A549 treated with GW870086 at 1 μM for 4 hours (cell line): Measurements from ENCODE around the gene ADAMTS17. TPM values are rescaled to one million over a fixed set of nuclear protein-coding genes. Genes with fewer than 3 reads are reported as not detected.

ENCODE experiments used
- total RNA-seq: library from RNA; stranded (reverse); fragments of 200-300 nt; extraction: Qiagen RNA extraction; gene quantifications from 5 replicates; pipeline ENCODE4 v1.2.3, GENCODE V29; 2022; ENCODE audit warnings: low read depth

The ADAMTS17 gene
- 0.10 to 0.20 TPM (median 0.14 TPM) in 4 of 5 replicates, not detected in the other for total RNA-seq

DNA sequence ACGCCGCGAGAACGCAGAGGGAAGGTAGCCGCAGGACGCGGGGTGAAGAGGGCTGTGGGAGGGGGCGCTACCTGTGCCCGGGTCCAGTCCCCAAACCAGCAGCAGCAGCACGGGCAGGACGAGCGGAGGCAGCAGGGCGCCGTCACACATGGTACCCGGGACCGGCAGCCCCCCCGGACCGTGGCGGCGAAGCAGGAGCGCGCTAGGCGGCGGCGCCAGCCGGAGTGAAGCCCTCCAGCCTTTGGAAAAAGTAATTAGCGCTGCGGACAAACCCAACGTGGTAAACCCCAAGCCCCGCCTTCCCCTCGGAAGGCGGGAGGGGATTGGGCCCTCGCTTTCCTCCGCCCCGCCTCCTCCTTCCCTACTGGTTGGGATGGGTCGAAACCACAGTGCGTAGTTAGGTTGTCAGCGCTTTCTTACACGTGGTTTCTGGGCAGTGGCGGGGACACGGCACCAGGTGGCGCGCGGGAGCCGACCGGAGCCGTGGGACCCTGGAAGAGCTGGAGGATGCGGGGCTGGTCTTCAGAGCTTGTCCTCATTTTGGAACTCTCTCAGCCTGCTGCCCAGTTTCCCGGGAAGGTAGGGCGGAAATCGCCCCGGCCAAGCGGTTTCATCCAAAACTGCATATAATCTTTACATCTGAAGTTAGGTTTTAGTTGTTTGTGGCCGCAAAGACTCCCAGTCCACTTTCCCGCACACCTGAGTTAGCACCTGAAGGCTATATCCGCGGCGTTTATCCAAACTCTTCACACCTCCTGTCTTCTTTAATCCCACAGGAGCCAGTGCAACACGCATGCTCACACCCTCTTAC lies at the start of gene ADAMTS17:
Gene ADAMTS17 (minus strand): TSS at position 226 of the 811 bp plus-strand sequence. CDS start 76 bp downstream, at position 150.

Other genes starting within 250 kb of the ADAMTS17 start
- gene CERS3, start 187.0 kb upstream of the ADAMTS17 start, total RNA-seq = not detected in 5 replicates